B cell (primary cell): Measurements from ENCODE around the gene PPP1R8. TPM values are rescaled to one million over a fixed set of nuclear protein-coding genes. Genes with fewer than 3 reads are reported as not detected.

ENCODE experiments used
- ATAC-seq: fragments of 200-7000 bp; cut with Tn5 transposase; one replicate; pipeline ENCODE4 v1.10.0; 2021; ENCODE audit warnings: low read depth, mild to moderate bottlenecking, moderate number of reproducible peaks, moderate library complexity
- CTCF ChIA-PET: fragments of 350-600 bp; sonication (Branson Sonifier 250); formaldehyde crosslinking; loops from one replicate; lab custom pipeline; 2021; ENCODE audit warnings: antibody characterized with exemption, inconsistent platforms; lab: Charles Lee
- POLR2A ChIA-PET: fragments of 350-600 bp; sonication (Branson Sonifier 250); formaldehyde crosslinking; loops from one replicate; lab custom pipeline; 2021; ENCODE audit warnings: antibody characterized with exemption; lab: Charles Lee
- DNase-seq: peaks from one replicate; pipeline ENCODE4 v3.0.0; 2013
- H2AFZ ChIP-seq: 2 replicates; pipeline ENCODE4 v1.6.1; 2012; ENCODE audit warnings: mild to moderate bottlenecking, low read depth, low read length; ENCODE audit not compliant: insufficient read depth, poor library complexity, severe bottlenecking
- H3K27ac ChIP-seq, 2 donors: 1 replicate in 1 of 2; 2 replicates in 1 of 2; pipeline ENCODE4 v1.5.1; 2012 to 2013; ENCODE audit warnings: low read length in 2 of 2, mild to moderate bottlenecking in 2 of 2, moderate library complexity in 1 of 2
- H3K27me3 ChIP-seq, 4 experiments: fragments of 200-600 bp in 1 of 4; sonication (generic) in 1 of 4; replicated peaks in 1 of 4; 1 replicate in 2 of 4; 2 replicates in 2 of 4; pipeline versions ENCODE4 v1.6.1 to v1.7.0; 2013 to 2016; ENCODE audit warnings: low read length in 3 of 4, mild to moderate bottlenecking in 2 of 4, mixed read lengths in 1 of 4, moderate library complexity in 1 of 4; ENCODE audit not compliant: insufficient read depth in 4 of 4, control insufficient read depth in 3 of 4; ENCODE audit errors: control extremely low read depth in 1 of 4
- H3K36me3 ChIP-seq, 2 experiments: replicated peaks in 1 of 2; 1 replicate in 1 of 2; 2 replicates in 1 of 2; pipeline versions ENCODE4 v1.6.1 to v1.7.1; 2013; ENCODE audit warnings: low read length in 1 of 2; ENCODE audit not compliant: insufficient read depth in 2 of 2, control insufficient read depth in 1 of 2; ENCODE audit errors: control extremely low read depth in 1 of 2, extremely low read depth in 1 of 2
- H3K4me1 ChIP-seq, 2 donors: fragments of 200-600 bp in 1 of 2; sonication (generic) in 1 of 2; 1 replicate in 1 of 2; 2 replicates in 1 of 2; pipeline versions ENCODE4 v1.5.1 to v1.6.1; 2013 to 2017; ENCODE audit warnings: low read length in 2 of 2; ENCODE audit not compliant: control insufficient read depth in 2 of 2, insufficient read depth in 2 of 2
- H3K4me2 ChIP-seq: replicated peaks from 2 replicates; pipeline ENCODE3; 2012; ENCODE audit warnings: mild to moderate bottlenecking, low read depth, low read length; ENCODE audit not compliant: poor library complexity, severe bottlenecking
- H3K4me3 ChIP-seq, 5 experiments: fragments of 200-600 bp in 1 of 5; sonication (generic) in 1 of 5; 1 replicate in 3 of 5; 2 replicates in 2 of 5; pipeline versions ENCODE4 v1.5.1 to v1.7.0; 2011 to 2016; ENCODE audit warnings: low read length in 4 of 5, mild to moderate bottlenecking in 4 of 5, low read depth in 2 of 5, control low read depth in 1 of 5, moderate library complexity in 1 of 5; ENCODE audit not compliant: insufficient read depth in 1 of 5; ENCODE audit errors: control extremely low read depth in 1 of 5, extremely low read depth in 1 of 5
- H3K79me2 ChIP-seq: fragments of 200-600 bp; sonication (generic); one replicate; pipeline ENCODE4 v1.6.0; 2016; ENCODE audit warnings: low read length; ENCODE audit not compliant: control insufficient read depth, insufficient read depth
- H3K9ac ChIP-seq: fragments of 200-600 bp; sonication (generic); 2 replicates; pipeline ENCODE4 v1.6.1; 2017; ENCODE audit warnings: mild to moderate bottlenecking, low read length, moderate library complexity
- H3K9me3 ChIP-seq, 3 donors: one replicate each; pipeline versions ENCODE4 v1.6.1 to v1.7.1; 2013; ENCODE audit warnings: low read length in 2 of 3; ENCODE audit not compliant: control insufficient read depth in 2 of 3, insufficient read depth in 1 of 3; ENCODE audit errors: control extremely low read depth in 1 of 3
- H4K20me1 ChIP-seq: 2 replicates; pipeline ENCODE4 v1.6.0; 2012; ENCODE audit warnings: mild to moderate bottlenecking, low read length; ENCODE audit not compliant: insufficient read depth, control insufficient read depth, poor library complexity, severe bottlenecking
- H3K27ac Mint-ChIP-seq: one replicate; pipeline ENCODE4 v1.8.0; 2021; ENCODE audit warnings: mixed read lengths
- H3K27me3 Mint-ChIP-seq: one replicate; pipeline ENCODE4 v1.8.0; 2021; ENCODE audit warnings: mixed read lengths
- H3K4me1 Mint-ChIP-seq: one replicate; pipeline ENCODE4 v1.8.0; 2021; ENCODE audit warnings: mixed read lengths
- H3K4me3 Mint-ChIP-seq: one replicate; pipeline ENCODE4 v1.8.0; 2021; ENCODE audit warnings: mixed read lengths
- H3K9me3 Mint-ChIP-seq: one replicate; pipeline ENCODE4 v1.8.0; 2022; ENCODE audit warnings: mixed read lengths; ENCODE audit not compliant: insufficient read depth
- CTCF ChIP-seq: fragments of 200-600 bp; IDR thresholded peaks from one replicate; pipeline ENCODE4 v1.8.0; 2022; ENCODE audit warnings: antibody characterized with exemption, mild to moderate bottlenecking
- EZH2 ChIP-seq: IDR thresholded peaks from 2 replicates; pipeline ENCODE4 v1.6.1; 2012; ENCODE audit warnings: borderline replicate concordance, low read depth, mild to moderate bottlenecking, moderate library complexity, low read length; ENCODE audit not compliant: insufficient read depth, poor library complexity, severe bottlenecking
- WGBS: methylation state at CpG from one replicate; pipeline ENCODE4 v1.1.5; 2013; ENCODE audit warnings: missing lambda C conversion rate; ENCODE audit not compliant: insufficient coverage; 5-methylcytosine and 5-hydroxymethylcytosine counted together
- intact Hi-C: fragments of 100-400 bp; cut with micrococcal nuclease; formaldehyde crosslinking; loops from one replicate; pipeline ENCODE4 v1.10.0; 2022
- polyA plus RNA-seq: library from polyadenylated mRNA; depleted of rRNA; stranded (reverse); fragments of >200 nt; gene quantifications from 2 replicates; pipeline ENCODE4 v1.2.3, GENCODE V29; 2012
- total RNA-seq, 2 donors: library from RNA; stranded (reverse); fragments of 120-200 nt in 1 of 2; gene quantifications; 1 replicate in 1 of 2; 2 replicates in 1 of 2; pipeline versions ENCODE4 v1.2.3 to v1.2.4, GENCODE V29; 2013 to 2022

PPP1R8 gene
- total and polyA plus RNA-seq, 2 donors (not counting 1 experiment from before 2014, with no cell fraction given) = 23.9 to 45.1 TPM

GRCh38 chr1:27855085-27855484, 24.5 kb downstream of the PPP1R8 start:
- DNase-seq (no peak), ATAC-seq (no peak)
- Histone ChIP-seq H3K79me2 (no peaks in the 10 kb centered on the region), H3K36me3 (peaks cover 3 to 16% of the 10 kb centered on the region in 2 experiments), H3K27ac (no peak overlapping the region), H3K4me2 (no peak overlapping the region), H3K4me1 (peaks cover 6 to 7% of the 10 kb centered on the region in 2 donors), H3K9ac (no peak overlapping the region), H2AFZ (no peak overlapping the region), H3K27me3 (peaks cover 0 to 3% (median 0%) of the 10 kb centered on the region in 4 experiments), H4K20me1 (no peaks in the 10 kb centered on the region), H3K4me3 (no peak overlapping the region), H3K9me3 (no peaks in the 10 kb centered on the region)
- Mint-ChIP-seq H3K9me3 (no peaks in the 10 kb centered on the region), H3K4me1 (peaks cover 12% of the 10 kb centered on the region), H3K4me3 (no peak overlapping the region), H3K27ac (no peak overlapping the region), H3K27me3 (no peaks in the 10 kb centered on the region)
- POLR2A ChIA-PET = no interaction called here
- intact Hi-C loops = loop anchor here (5.0 kb wide), 1 partner anchor 107 kb away; no protein-coding TSS in a partner anchor
- TF ChIP-seq EZH2 = no peak
- no peak for TF ChIP-seq CTCF
- 100% methylated on average over 1 of the region's 6 CpGs for WGBS
- CTCF ChIA-PET = interaction anchor here (0.5 to 7.1 kb wide), 2 partner anchors 125 to 305 kb away, joined by 3 to 147 read pairs; no protein-coding TSS in a partner anchor

GRCh38 chr1:27856561-27857343, 26.2 kb downstream of the PPP1R8 start:
- 86% methylated on average over 6 of the region's 12 CpGs for WGBS
- ATAC-seq (no peak), DNase-seq (no peak)
- intact Hi-C loops = loop anchor here (5.0 kb wide), 1 partner anchor 106 kb away; no protein-coding TSS in a partner anchor
- Mint-ChIP-seq H3K9me3 (no peaks in the 10 kb centered on the region), H3K27ac (no peak overlapping the region), H3K4me1 (peaks cover 13% of the 10 kb centered on the region), H3K27me3 (no peaks in the 10 kb centered on the region), H3K4me3 (no peak overlapping the region)
- Histone ChIP-seq H3K79me2 (no peaks in the 10 kb centered on the region), H3K27ac (no peak overlapping the region), H3K9me3 (no peaks in the 10 kb centered on the region), H3K4me1 (peaks cover 6 to 7% of the 10 kb centered on the region in 2 donors), H4K20me1 (no peaks in the 10 kb centered on the region), H3K36me3 (peaks cover under 1 to 2% of the 10 kb centered on the region in 2 experiments), H3K27me3 (peaks cover 0 to 3% (median 0%) of the 10 kb centered on the region in 4 experiments), H3K4me2 (no peak overlapping the region), H2AFZ (no peak overlapping the region), H3K9ac (no peak overlapping the region), H3K4me3 (no peak overlapping the region)
- ChIA-PET POLR2A (interaction anchor here (0.7 to 1.5 kb wide), 2 partner anchors 8 to 19 kb away, joined by 6 read pairs; no protein-coding TSS in a partner anchor), CTCF (interaction anchor here (0.6 to 7.1 kb wide), 24 partner anchors 12 to 923 kb away, joined by 3 to 147 read pairs (median 4); partner anchors contain the start of genes EYA3 and XKR8)
- TF ChIP-seq CTCF (no peak), EZH2 (no peak)
